Measurements from ENCODE around the gene INSM2. TPM values are rescaled to one million over a fixed set of nuclear protein-coding genes. Genes with fewer than 3 reads are reported as not detected.
A peak's percentile ranks its signal among the peaks of the same experiment; 100 is the strongest.

The INSM2 gene
- total RNA-seq, 1 experiment from 2014 or later = not detected

DNA sequence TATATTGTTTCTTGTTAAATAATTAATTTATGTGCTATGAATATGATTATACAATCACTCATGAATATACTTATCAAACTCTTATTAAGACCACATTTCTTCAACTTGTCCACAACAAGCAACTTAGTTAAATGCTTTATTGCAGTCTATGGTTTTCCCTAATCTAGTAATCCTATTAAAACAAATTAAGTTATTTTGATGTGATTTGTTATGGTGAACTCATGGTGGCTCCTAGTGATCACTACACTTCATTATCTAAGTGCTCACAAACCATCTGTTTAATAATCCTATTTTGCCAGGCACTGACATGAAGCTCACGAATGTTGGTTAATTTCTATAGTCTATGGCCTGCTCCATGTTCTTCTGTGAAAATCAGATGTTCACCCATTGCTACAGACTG, 42.9 kb downstream of the INSM2 start:
- Histone ChIP-seq H3K9me3 (ENCODE audit: low read depth, low read length, poor library complexity, severe bottlenecking) (no peaks in the 10 kb centered on the region), H3K27ac (ENCODE audit: low read depth, low read length, poor library complexity, severe bottlenecking) (no peak overlapping the region), H3K36me3 (ENCODE audit: insufficient read depth, low read length, poor library complexity, severe bottlenecking) (no peaks in the 10 kb centered on the region), H3K4me1 (ENCODE audit: insufficient read depth, low read length, poor library complexity, severe bottlenecking) (peaks cover 9% of the 10 kb centered on the region), H3K4me3 (ENCODE audit: low read depth, low read length, poor library complexity, severe bottlenecking) (no peak overlapping the region), H3K27me3 (replicated peaks; ENCODE audit: insufficient read depth, low read depth, low read length, poor library complexity) (no peaks in the 10 kb centered on the region)
- CTCF ChIA-PET = no interaction called here
- peak; percentile 35 for DNase-seq (ENCODE audit: low spot score)
- no peak for TF ChIP-seq EZH2 (IDR thresholded peaks at IDR 0.05; ENCODE audit: borderline replicate concordance, low read depth, low read length, poor library complexity, severe bottlenecking)
- TF ChIP-seq, protein P1, sequence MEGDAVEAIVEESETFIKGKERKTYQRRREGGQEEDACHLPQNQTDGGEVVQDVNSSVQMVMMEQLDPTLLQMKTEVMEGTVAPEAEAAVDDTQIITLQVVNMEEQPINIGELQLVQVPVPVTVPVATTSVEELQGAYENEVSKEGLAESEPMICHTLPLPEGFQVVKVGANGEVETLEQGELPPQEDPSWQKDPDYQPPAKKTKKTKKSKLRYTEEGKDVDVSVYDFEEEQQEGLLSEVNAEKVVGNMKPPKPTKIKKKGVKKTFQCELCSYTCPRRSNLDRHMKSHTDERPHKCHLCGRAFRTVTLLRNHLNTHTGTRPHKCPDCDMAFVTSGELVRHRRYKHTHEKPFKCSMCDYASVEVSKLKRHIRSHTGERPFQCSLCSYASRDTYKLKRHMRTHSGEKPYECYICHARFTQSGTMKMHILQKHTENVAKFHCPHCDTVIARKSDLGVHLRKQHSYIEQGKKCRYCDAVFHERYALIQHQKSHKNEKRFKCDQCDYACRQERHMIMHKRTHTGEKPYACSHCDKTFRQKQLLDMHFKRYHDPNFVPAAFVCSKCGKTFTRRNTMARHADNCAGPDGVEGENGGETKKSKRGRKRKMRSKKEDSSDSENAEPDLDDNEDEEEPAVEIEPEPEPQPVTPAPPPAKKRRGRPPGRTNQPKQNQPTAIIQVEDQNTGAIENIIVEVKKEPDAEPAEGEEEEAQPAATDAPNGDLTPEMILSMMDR (conservative IDR thresholded peaks at IDR 0.05; ENCODE audit: low read depth, low read length) = no peak
- POLR2A ChIA-PET (ENCODE audit: low non-redundant PET) = no interaction called here
- intact Hi-C loops (cut with micrococcal nuclease; ENCODE audit: unreplicated experiment) = no loop called here
- BruUV-seq (replicated peaks) = no TSS peak

DNA sequence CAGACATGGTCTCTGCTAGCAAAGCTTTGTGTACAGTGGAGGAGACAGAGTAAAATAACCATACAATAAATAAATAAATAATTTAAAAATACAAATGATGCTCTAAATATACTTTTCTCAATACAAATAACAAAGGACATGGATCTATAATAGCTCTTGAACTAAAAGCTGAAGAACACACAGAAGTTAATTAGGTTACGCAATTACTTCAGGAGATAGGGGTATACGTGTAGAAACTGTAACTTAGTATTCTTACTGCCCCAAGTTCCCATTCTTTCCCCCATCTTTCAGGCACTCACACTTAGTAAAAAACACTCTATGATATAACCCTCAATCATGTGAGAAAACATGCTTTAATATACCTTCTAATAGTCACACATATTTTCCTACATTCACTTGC, 44.2 kb downstream of the INSM2 start:
- TF ChIP-seq, protein P1 (conservative IDR thresholded peaks at IDR 0.05; ENCODE audit: low read depth, low read length) = no peak
- no peak for TF ChIP-seq EZH2 (IDR thresholded peaks at IDR 0.05; ENCODE audit: borderline replicate concordance, low read depth, low read length, poor library complexity, severe bottlenecking)
- Histone ChIP-seq H3K27ac (ENCODE audit: low read depth, low read length, poor library complexity, severe bottlenecking) (no peak overlapping the region), H3K36me3 (ENCODE audit: insufficient read depth, low read length, poor library complexity, severe bottlenecking) (no peaks in the 10 kb centered on the region), H3K4me1 (ENCODE audit: insufficient read depth, low read length, poor library complexity, severe bottlenecking) (peaks cover 9% of the 10 kb centered on the region), H3K27me3 (replicated peaks; ENCODE audit: insufficient read depth, low read depth, low read length, poor library complexity) (no peaks in the 10 kb centered on the region), H3K4me3 (ENCODE audit: low read depth, low read length, poor library complexity, severe bottlenecking) (no peak overlapping the region), H3K9me3 (ENCODE audit: low read depth, low read length, poor library complexity, severe bottlenecking) (no peaks in the 10 kb centered on the region)
- POLR2A ChIA-PET (ENCODE audit: low non-redundant PET) = no interaction called here
- BruUV-seq (replicated peaks) = no TSS peak
- CTCF ChIA-PET = no interaction called here
- intact Hi-C loops (cut with micrococcal nuclease; ENCODE audit: unreplicated experiment) = no loop called here
- no peak for DNase-seq (ENCODE audit: low spot score)

DNA sequence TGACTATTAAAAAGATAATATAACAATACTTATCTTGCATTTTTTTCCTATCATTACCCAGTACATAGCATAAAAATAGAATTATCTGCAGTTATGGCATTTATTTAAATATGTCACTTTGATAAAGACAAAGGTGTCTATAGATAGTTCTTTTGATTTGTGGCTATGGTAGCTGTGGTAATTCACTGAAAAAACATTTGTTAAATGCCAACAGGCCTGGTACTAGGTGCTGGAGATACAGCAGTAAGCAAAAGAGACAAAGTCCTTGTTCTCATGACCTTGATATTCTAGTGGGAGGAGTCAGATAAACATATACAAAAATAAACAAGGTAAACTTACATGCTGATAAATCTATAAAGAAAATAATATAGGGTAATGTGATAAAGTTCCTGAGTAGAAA, 44.7 kb downstream of the INSM2 start:
- DNase-seq (ENCODE audit: low spot score) = no peak
- ChIA-PET POLR2A (ENCODE audit: low non-redundant PET) (no interaction called here), CTCF (no interaction called here)
- no peak for TF ChIP-seq EZH2 (IDR thresholded peaks at IDR 0.05; ENCODE audit: borderline replicate concordance, low read depth, low read length, poor library complexity, severe bottlenecking)
- TF ChIP-seq, protein P1 (conservative IDR thresholded peaks at IDR 0.05; ENCODE audit: low read depth, low read length) = no peak
- H3K4me1 ChIP-seq (ENCODE audit: insufficient read depth, low read length, poor library complexity, severe bottlenecking) = peaks cover 9% of the 10 kb centered on the region
- no peaks in the 10 kb centered on the region for H3K27me3 ChIP-seq (replicated peaks; ENCODE audit: insufficient read depth, low read depth, low read length, poor library complexity)
- no peak overlapping the region for H3K4me3 ChIP-seq (ENCODE audit: low read depth, low read length, poor library complexity, severe bottlenecking)
- no peaks in the 10 kb centered on the region for H3K9me3 ChIP-seq (ENCODE audit: low read depth, low read length, poor library complexity, severe bottlenecking)
- no peak overlapping the region for H3K27ac ChIP-seq (ENCODE audit: low read depth, low read length, poor library complexity, severe bottlenecking)
- H3K36me3 ChIP-seq (ENCODE audit: insufficient read depth, low read length, poor library complexity, severe bottlenecking) = no peaks in the 10 kb centered on the region
- intact Hi-C loops (cut with micrococcal nuclease; ENCODE audit: unreplicated experiment) = no loop called here
- no TSS peak for BruUV-seq (replicated peaks)

Other genes with a start within 250 kb of the INSM2 start
- 364 and 392 TPM in 2 replicates for gene PSMA6, start 241.8 kb upstream of the INSM2 start, total RNA-seq (2021)
- 69.9 and 73.9 TPM in 2 replicates for gene NFKBIA, start 129.4 kb upstream of the INSM2 start, total RNA-seq (2021)